ENCODE data around the gene PLCB1.
"Not testable (repeated sequence)": the region's sequence is repeated elsewhere in the genome, so short reads cannot be mapped to it uniquely, and the experiment has no call there.

Gene PLCB1

GRCh38 chr20:8834851-8835250, 702.8 kb downstream of the PLCB1 start:
- DNase-seq (ENCODE audit: low read depth in 2 of 2) = no peak

- no peak for DNase-seq (ENCODE audit: low read depth in 2 of 2)
Measured at GRCh38 chr20:8837396-8837795, 705.3 kb downstream of the PLCB1 start.

- no peak for DNase-seq (ENCODE audit: low read depth in 2 of 2)
Measured at GRCh38 chr20:8842525-8842924, 710.5 kb downstream of the PLCB1 start.

- no peak for DNase-seq (ENCODE audit: low read depth in 2 of 2)
Measured at GRCh38 chr20:8844179-8844578, 712.1 kb downstream of the PLCB1 start.

GRCh38 chr20:8849990-8850389, 717.9 kb downstream of the PLCB1 start:
- DNase-seq (ENCODE audit: low read depth in 2 of 2) = no peak

- DNase-seq (ENCODE audit: low read depth in 2 of 2) = no peak
Measured at GRCh38 chr20:8851446-8851845, 719.4 kb downstream of the PLCB1 start.

- DNase-seq (ENCODE audit: low read depth in 2 of 2) = not testable (repeated sequence)
Measured at GRCh38 chr20:8851919-8852318, 719.9 kb downstream of the PLCB1 start.

GRCh38 chr20:8853211-8853610, 721.1 kb downstream of the PLCB1 start:
- not testable (repeated sequence) for DNase-seq (ENCODE audit: low read depth in 2 of 2)

- DNase-seq (ENCODE audit: low read depth in 2 of 2) = no peak
Measured at GRCh38 chr20:8853805-8854338, 721.8 kb downstream of the PLCB1 start.

GRCh38 chr20:8854571-8854970, 722.5 kb downstream of the PLCB1 start:
- no peak for DNase-seq (ENCODE audit: low read depth in 2 of 2)

- no peak for DNase-seq (ENCODE audit: low read depth in 2 of 2)
Measured at GRCh38 chr20:8855315-8855714, 723.2 kb downstream of the PLCB1 start.

GRCh38 chr20:8856668-8857067, 724.6 kb downstream of the PLCB1 start:
- DNase-seq (ENCODE audit: low read depth in 2 of 2) = no peak

- no peak for DNase-seq (ENCODE audit: low read depth in 2 of 2)
Measured at GRCh38 chr20:8858181-8858787, 726.2 kb downstream of the PLCB1 start.

GRCh38 chr20:8860011-8860495, 728.0 kb downstream of the PLCB1 start:
- DNase-seq (ENCODE audit: low read depth in 2 of 2) = no peak

- DNase-seq (ENCODE audit: low read depth in 2 of 2) = no peak
Measured at GRCh38 chr20:8862092-8862491, 730.0 kb downstream of the PLCB1 start.

- no peak for DNase-seq (ENCODE audit: low read depth in 2 of 2)
Measured at GRCh38 chr20:8865636-8866035, 733.6 kb downstream of the PLCB1 start.

GRCh38 chr20:8867038-8867740, 735.1 kb downstream of the PLCB1 start:
- DNase-seq (ENCODE audit: low read depth in 2 of 2) = no peak

- DNase-seq (ENCODE audit: low read depth in 2 of 2) = no peak
Measured at GRCh38 chr20:8870652-8871051, 738.6 kb downstream of the PLCB1 start.

- no peak for DNase-seq (ENCODE audit: low read depth in 2 of 2)
Measured at GRCh38 chr20:8874437-8874836, 742.4 kb downstream of the PLCB1 start.

GRCh38 chr20:8875586-8875985, 743.5 kb downstream of the PLCB1 start:
- no peak for DNase-seq (ENCODE audit: low read depth in 2 of 2)

- no peak for DNase-seq (ENCODE audit: low read depth in 2 of 2)
Measured at GRCh38 chr20:8876366-8876765, 744.3 kb downstream of the PLCB1 start.

GRCh38 chr20:8877294-8877693, 745.2 kb downstream of the PLCB1 start:
- no peak for DNase-seq (ENCODE audit: low read depth in 2 of 2)

- no peak for DNase-seq (ENCODE audit: low read depth in 2 of 2)
Measured at GRCh38 chr20:8879669-8880068, 747.6 kb downstream of the PLCB1 start.

Data from stimulated activated CD4-positive, alpha-beta T cell treated with anti-CD3 and anti-CD28 coated beads, Interleukin-15, amount 100 ng/mL, for 48 hours (primary cell).